K562 (cell line): ENCODE data around the gene PEX6. TPM values are rescaled to one million over a fixed set of nuclear protein-coding genes. Genes with fewer than 3 reads are reported as not detected.

Experiments used
- EP400 ChIP-seq: fragments of 450-650 bp; IDR thresholded peaks from 2 replicates; pipeline ENCODE4 v1.6.1; 2017; ENCODE audit warnings: antibody characterized with exemption, mild to moderate bottlenecking, moderate library complexity
- FOXA1 ChIP-seq: fragments of 450-650 bp; IDR thresholded peaks from 2 replicates; pipeline ENCODE4 v1.6.1; 2016; ENCODE audit warnings: mild to moderate bottlenecking, borderline replicate concordance
- FOXA3 ChIP-seq, 2 experiments: fragments of 450-650 bp in 1 of 2; sonication (generic) in 1 of 2; formaldehyde crosslinking; IDR thresholded peaks in 1 of 2; conservative IDR thresholded peaks in 1 of 2; 2 replicates each; pipeline versions ENCODE4 v1.4.0 to v1.8.0; 2020 to 2022; ENCODE audit warnings: mild to moderate bottlenecking in 2 of 2, missing genetic modification reagents in 1 of 2
- GTF2E2 ChIP-seq: fragments of 200-800 bp; sonication (Bioruptor generic); IDR thresholded peaks from 2 replicates; pipeline ENCODE4 v1.6.1; 2016; ENCODE audit warnings: missing genetic modification characterization, missing compliant biosample characterization
- HCFC1 ChIP-seq: IDR thresholded peaks from 2 replicates; pipeline ENCODE4 v1.6.1; 2012; ENCODE audit warnings: low read depth, low read length, improper control_type of control experiment
- HDAC2 ChIP-seq: fragments of 450-650 bp; IDR thresholded peaks from 2 replicates; pipeline ENCODE4 v1.6.1; 2016; ENCODE audit warnings: mild to moderate bottlenecking
- HMGN3 ChIP-seq: IDR thresholded peaks from 2 replicates; pipeline ENCODE4 v1.6.1; 2011; ENCODE audit warnings: borderline replicate concordance, low read depth, mild to moderate bottlenecking, mixed read lengths, low read length; ENCODE audit not compliant: insufficient read length; ENCODE audit errors: extremely low read depth
- L3MBTL2 ChIP-seq: fragments of 450-650 bp; IDR thresholded peaks from 2 replicates; pipeline ENCODE4 v1.6.1; 2016; ENCODE audit warnings: mild to moderate bottlenecking, moderate library complexity
- MBD2 ChIP-seq: sonication (generic); IDR thresholded peaks from 2 replicates; pipeline ENCODE4 v1.6.1; 2016; ENCODE audit warnings: low read depth, borderline replicate concordance
- NKRF ChIP-seq: fragments of 450-650 bp; IDR thresholded peaks from 2 replicates; pipeline ENCODE4 v1.6.1; 2016; ENCODE audit warnings: borderline replicate concordance
- PBX2 ChIP-seq, 2 experiments: IDR thresholded peaks in 1 of 2; conservative IDR thresholded peaks in 1 of 2; 2 replicates each; pipeline ENCODE4 v1.6.1; 2016; ENCODE audit warnings: low read depth in 2 of 2, mild to moderate bottlenecking in 1 of 2, missing compliant biosample characterization in 1 of 2, missing genetic modification characterization in 1 of 2, moderate library complexity in 1 of 2
- POLR2B ChIP-seq: fragments of 450-650 bp; IDR thresholded peaks from 2 replicates; pipeline ENCODE4 v1.6.1; 2018; ENCODE audit warnings: low read depth; ENCODE audit not compliant: partially characterized antibody
- SMARCB1 ChIP-seq: IDR thresholded peaks from 2 replicates; pipeline ENCODE4 v1.6.1; 2011; ENCODE audit warnings: improper control_type of control experiment, low read depth; ENCODE audit not compliant: insufficient read length
- TCFL5 ChIP-seq: fragments of 250-450 bp; sonication (Bioruptor Pico); conservative IDR thresholded peaks from 2 replicates; pipeline ENCODE4 v1.6.1; 2021; ENCODE audit warnings: mild to moderate bottlenecking, moderate library complexity, matching md5 sums
- ZBED1 ChIP-seq: IDR thresholded peaks from 2 replicates; pipeline ENCODE4 v1.6.1; 2014
- ZBTB2 ChIP-seq: fragments of 450-650 bp; IDR thresholded peaks from 2 replicates; pipeline ENCODE4 v1.6.1; 2016; ENCODE audit warnings: antibody characterized with exemption
- ZFP36 ChIP-seq: fragments of 150-350 bp; IDR thresholded peaks from 2 replicates; pipeline ENCODE4 v1.6.1; 2018; ENCODE audit warnings: low read length, low read depth; ENCODE audit not compliant: partially characterized antibody
- ZKSCAN1 ChIP-seq: fragments of 150-350 bp; IDR thresholded peaks from 2 replicates; pipeline ENCODE4 v1.6.1; 2016; ENCODE audit warnings: low read depth, low read length
- ZNF512 ChIP-seq: IDR thresholded peaks from 2 replicates; pipeline ENCODE4 v1.6.1; 2016; ENCODE audit warnings: missing genetic modification characterization, missing compliant biosample characterization
- ZNF785 ChIP-seq: fragments of 250-450 bp; sonication (Bioruptor Pico); IDR thresholded peaks from 2 replicates; pipeline ENCODE4 v1.4.0; 2020; ENCODE audit warnings: mild to moderate bottlenecking
- polyA plus RNA-seq, 8 experiments: library from polyadenylated mRNA; depleted of rRNA in 4 of 8; stranded (reverse) in 5 of 8; unstranded in 3 of 8; fragments of >200 nt; fragmentation: Nextera tagmentation in 2 of 8; fragmentation: Illumina TruSeq in 1 of 8; extraction: Ambion mirVana in 2 of 8; extraction: Trizol in 1 of 8; gene quantifications; 2 replicates each; pipeline versions ENCODE4 v1.2.1 to v1.2.3, GENCODE V29; 2011 to 2014; ENCODE audit warnings: inconsistent platforms in 1 of 8, missing spikeins in 1 of 8
- total RNA-seq, 7 experiments: library from RNA; depleted of rRNA in 6 of 7; stranded (reverse); fragments of >200 nt in 6 of 7; fragmentation: Illumina TruSeq in 2 of 7; extraction: Trizol in 2 of 7; gene quantifications; 2 replicates each; pipeline versions ENCODE4 v1.2.1 to v1.2.3, GENCODE V29; 2011 to 2021; ENCODE audit warnings: low replicate concordance in 1 of 7

The PEX6 gene
- total and polyA plus RNA-seq, 9 of the 15 experiments (the other 6 are each of a cell fraction or from before 2014, with no cell fraction given), result 0.17 to 20.8 (median 6.9) TPM

GRCh38 chr6:42978839-42979522 is at the start of gene PEX6 (continued):
- no peak for TF ChIP-seq FOXA3 (CRISPR knock-in tag; conservative IDR thresholded peaks at IDR 0.05 in 1 of 2, IDR thresholded peaks at IDR 0.05 in 1 of 2)
- TF ChIP-seq EP400, result peak; percentile 89
- TF ChIP-seq ZBTB2, result peak; percentile 64; the same call in 1 of the 2 replicates
- TF ChIP-seq MBD2, result peak; percentile 79
- peak; percentile 77; the same call in 1 of the 2 replicates for TF ChIP-seq HDAC2
- TF ChIP-seq SMARCB1, result peak; percentile 51
- no peak for TF ChIP-seq PBX2 (CRISPR knock-in tag; IDR thresholded peaks at IDR 0.05; ENCODE audit: low read depth)
- no peak for TF ChIP-seq PBX2 (tag; conservative IDR thresholded peaks at IDR 0.05; ENCODE audit: low read depth)
- no peak for TF ChIP-seq FOXA1
- peak; percentile 63; the same call in 1 of the 2 replicates for TF ChIP-seq GTF2E2 (tag)
- peak; percentile 72; the same call in 1 of the 2 replicates for TF ChIP-seq NKRF
- no peak for TF ChIP-seq ZKSCAN1
- TF ChIP-seq HMGN3, result peak; percentile 62
- no peak for TF ChIP-seq ZNF512 (tag)
- peak; percentile 60 for TF ChIP-seq HCFC1
- TF ChIP-seq ZFP36, result peak; percentile 26
- TF ChIP-seq ZNF785 (CRISPR knock-in tag), result no peak
- TF ChIP-seq L3MBTL2, result peak; percentile 89
- TF ChIP-seq TCFL5 (CRISPR knock-in tag), result no peak
- peak; percentile 91 for TF ChIP-seq POLR2B
- TF ChIP-seq ZBED1, result no peak
